ENCODE measurements around the gene KLHDC10.
"Not testable (repeated sequence)": the region's sequence is repeated elsewhere in the genome, so short reads cannot be mapped to it uniquely, and the experiment has no call there.

KLHDC10 gene

DNA sequence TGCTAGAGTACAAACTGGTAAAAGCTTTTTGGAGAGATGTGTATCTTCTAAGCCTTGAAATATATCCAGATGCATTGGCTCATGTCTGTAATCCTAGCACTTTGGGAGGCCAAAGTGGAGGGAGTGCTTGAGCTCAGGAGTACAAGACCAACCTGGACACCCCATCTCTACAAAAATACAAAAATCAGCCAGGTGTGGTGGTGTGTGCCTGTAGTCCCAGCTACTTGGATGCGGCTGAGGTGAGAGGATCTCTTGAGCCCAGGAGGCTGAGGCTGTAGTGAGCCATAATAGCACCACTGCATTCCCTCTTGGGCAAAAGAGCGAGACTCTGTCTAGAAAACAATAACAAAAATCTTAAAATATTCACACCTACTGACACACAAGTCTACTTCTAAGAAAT lies 109.3 kb downstream of the KLHDC10 start:
- Histone ChIP-seq H3K79me2 (ENCODE audit: insufficient read depth, low read length) (no peaks in the 10 kb centered on the region), H3K27me3 (ENCODE audit: insufficient read depth, low read length, poor library complexity) (no peaks in the 10 kb centered on the region), H2AFZ (ENCODE audit: low read depth, low read length) (no peak overlapping the region), H3K27ac (ENCODE audit: low read length) (no peak overlapping the region), H3K4me2 (ENCODE audit: insufficient read depth, low read length) (no peak overlapping the region), H3K9me3 (ENCODE audit: insufficient read depth, low read length, severe bottlenecking) (no peaks in the 10 kb centered on the region), H4K20me1 (ENCODE audit: insufficient read depth, low read length) (peaks cover 4% of the 10 kb centered on the region; the same call in 1 of the 2 replicates), H3K4me1 (ENCODE audit: insufficient read depth, low read length) (no peaks in the 10 kb centered on the region), H3K9ac (ENCODE audit: low read depth, low read length) (no peak overlapping the region), H3K36me3 (ENCODE audit: insufficient read depth, low read length) (peaks cover 86% of the 10 kb centered on the region), H3K4me3 (ENCODE audit: low read depth in 1 of 2, low read length in 2 of 2) (no peak overlapping the region)
- TF ChIP-seq EZH2 (IDR thresholded peaks at IDR 0.05; ENCODE audit: borderline replicate concordance, low read depth, low read length, severe bottlenecking) (no peak), CTCF (IDR thresholded peaks at IDR 0.05; ENCODE audit: borderline replicate concordance, extremely low read depth, low read length, poor library complexity, severe bottlenecking) (no peak)
- ATAC-seq (ENCODE audit: insufficient read depth, low read depth) (no peak), DNase-seq (no peak)

DNA sequence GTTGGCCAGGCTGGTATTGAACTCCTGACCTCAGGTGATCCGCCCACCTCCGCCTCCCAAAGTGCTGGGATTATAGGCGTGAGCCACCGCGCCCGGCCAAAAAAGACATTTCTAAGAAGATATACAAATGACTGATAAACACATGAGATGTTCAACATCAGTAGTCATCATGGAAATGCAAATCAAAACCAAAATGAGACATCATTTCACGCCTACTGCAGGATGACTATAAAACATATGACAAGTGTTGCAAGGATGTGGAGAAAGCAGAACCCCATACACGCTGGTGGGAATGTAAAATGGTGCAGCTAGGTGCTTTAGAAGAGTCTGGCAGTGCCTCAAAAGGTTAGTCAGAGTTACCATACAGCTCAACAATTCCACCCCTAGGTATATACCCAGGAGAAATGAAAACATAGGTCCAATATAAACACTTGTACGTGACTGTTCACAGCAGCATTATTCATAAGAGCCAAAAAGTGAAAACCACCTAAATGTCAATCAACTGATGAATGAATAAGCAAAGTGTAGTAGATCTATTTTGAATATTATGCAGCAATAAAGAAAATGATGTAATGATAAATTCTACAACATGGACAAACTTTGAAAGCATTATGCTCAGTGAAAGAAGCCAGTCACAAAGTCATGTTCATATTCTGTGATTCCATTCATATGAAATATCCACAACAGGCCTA lies 110.4 kb downstream of the KLHDC10 start:
- ATAC-seq (ENCODE audit: insufficient read depth, low read depth), result no peak
- Histone ChIP-seq H3K79me2 (ENCODE audit: insufficient read depth, low read length) (no peaks in the 10 kb centered on the region), H4K20me1 (ENCODE audit: insufficient read depth, low read length) (peaks cover 4% of the 10 kb centered on the region; the same call in 1 of the 2 replicates), H3K27ac (ENCODE audit: low read length) (no peak overlapping the region), H2AFZ (ENCODE audit: low read depth, low read length) (no peak overlapping the region), H3K4me1 (ENCODE audit: insufficient read depth, low read length) (no peaks in the 10 kb centered on the region), H3K9me3 (ENCODE audit: insufficient read depth, low read length, severe bottlenecking) (no peaks in the 10 kb centered on the region), H3K36me3 (ENCODE audit: insufficient read depth, low read length) (peaks cover 87% of the 10 kb centered on the region), H3K4me2 (ENCODE audit: insufficient read depth, low read length) (no peak overlapping the region), H3K9ac (ENCODE audit: low read depth, low read length) (no peak overlapping the region), H3K4me3 (ENCODE audit: low read depth in 1 of 2, low read length in 2 of 2) (no peak overlapping the region), H3K27me3 (ENCODE audit: insufficient read depth, low read length, poor library complexity) (no peaks in the 10 kb centered on the region)
- TF ChIP-seq EZH2 (IDR thresholded peaks at IDR 0.05; ENCODE audit: borderline replicate concordance, low read depth, low read length, severe bottlenecking), result no peak
- no peak for DNase-seq

- H4K20me1 ChIP-seq (ENCODE audit: insufficient read depth, low read length), result peaks cover 4% of the 10 kb centered on the region; the same call in 1 of the 2 replicates
- H3K36me3 ChIP-seq (ENCODE audit: insufficient read depth, low read length), result peaks cover 84% of the 10 kb centered on the region
- no peak overlapping the region for H3K4me3 ChIP-seq (ENCODE audit: low read depth in 1 of 2, low read length in 2 of 2)
- H2AFZ ChIP-seq (ENCODE audit: low read depth, low read length), result no peak overlapping the region
- no peaks in the 10 kb centered on the region for H3K4me1 ChIP-seq (ENCODE audit: insufficient read depth, low read length)
- H3K79me2 ChIP-seq (ENCODE audit: insufficient read depth, low read length), result no peaks in the 10 kb centered on the region
- H3K4me2 ChIP-seq (ENCODE audit: insufficient read depth, low read length), result no peak overlapping the region
- DNase-seq, result no peak
- ATAC-seq (ENCODE audit: insufficient read depth, low read depth), result no peak
- TF ChIP-seq EZH2 (IDR thresholded peaks at IDR 0.05; ENCODE audit: borderline replicate concordance, low read depth, low read length, severe bottlenecking) (no peak), CTCF (IDR thresholded peaks at IDR 0.05; ENCODE audit: borderline replicate concordance, extremely low read depth, low read length, poor library complexity, severe bottlenecking) (no peak)
- no peak overlapping the region for H3K27ac ChIP-seq (ENCODE audit: low read length)
- no peak overlapping the region for H3K9ac ChIP-seq (ENCODE audit: low read depth, low read length)
- H3K27me3 ChIP-seq (ENCODE audit: insufficient read depth, low read length, poor library complexity), result no peaks in the 10 kb centered on the region
- H3K9me3 ChIP-seq (ENCODE audit: insufficient read depth, low read length, severe bottlenecking), result no peaks in the 10 kb centered on the region
These were observed 110.9 kb downstream of the KLHDC10 start for GRCh38 chr7:130181263-130181605.

DNA sequence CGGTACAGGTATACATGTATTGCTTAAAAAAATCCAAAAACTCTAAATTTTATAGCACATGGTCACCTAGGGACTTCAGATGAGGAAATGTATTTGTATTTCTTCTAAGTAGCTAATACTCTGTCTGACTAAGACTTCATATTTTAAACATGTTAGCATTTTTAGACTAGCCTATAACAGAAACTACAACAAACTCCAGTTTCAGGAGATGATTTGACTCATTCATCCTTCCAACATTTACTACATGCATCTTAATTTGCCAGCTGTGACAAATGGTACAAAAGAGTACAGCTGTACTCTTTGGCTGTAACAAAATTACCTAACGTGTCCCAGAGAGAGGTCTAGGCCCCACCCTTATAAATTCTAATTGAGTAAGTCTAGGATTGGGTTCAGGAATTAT lies 112.7 kb downstream of the KLHDC10 start:
- H3K27me3 ChIP-seq (ENCODE audit: insufficient read depth, low read length, poor library complexity), result no peaks in the 10 kb centered on the region
- 0 out of 2 replicates have a peak, but pooled peaks cover 2% of the 10 kb centered on the region for H3K79me2 ChIP-seq (ENCODE audit: insufficient read depth, low read length)
- no peaks in the 10 kb centered on the region for H3K4me1 ChIP-seq (ENCODE audit: insufficient read depth, low read length)
- no peak for DNase-seq
- no peak overlapping the region for H3K9ac ChIP-seq (ENCODE audit: low read depth, low read length)
- H3K36me3 ChIP-seq (ENCODE audit: insufficient read depth, low read length), result peaks cover 75% of the 10 kb centered on the region
- no peak for ATAC-seq (ENCODE audit: insufficient read depth, low read depth)
- H4K20me1 ChIP-seq (ENCODE audit: insufficient read depth, low read length), result peaks cover 4% of the 10 kb centered on the region; the same call in 1 of the 2 replicates
- no peak overlapping the region for H3K4me2 ChIP-seq (ENCODE audit: insufficient read depth, low read length)
- no peak overlapping the region for H3K4me3 ChIP-seq (ENCODE audit: low read depth in 1 of 2, low read length in 2 of 2)
- no peaks in the 10 kb centered on the region for H3K9me3 ChIP-seq (ENCODE audit: insufficient read depth, low read length, severe bottlenecking)
- no peak overlapping the region for H2AFZ ChIP-seq (ENCODE audit: low read depth, low read length)
- no peak for TF ChIP-seq CTCF (IDR thresholded peaks at IDR 0.05; ENCODE audit: borderline replicate concordance, extremely low read depth, low read length, poor library complexity, severe bottlenecking)
- TF ChIP-seq EZH2 (IDR thresholded peaks at IDR 0.05; ENCODE audit: borderline replicate concordance, low read depth, low read length, severe bottlenecking), result no peak
- no peak overlapping the region for H3K27ac ChIP-seq (ENCODE audit: low read length)

DNA sequence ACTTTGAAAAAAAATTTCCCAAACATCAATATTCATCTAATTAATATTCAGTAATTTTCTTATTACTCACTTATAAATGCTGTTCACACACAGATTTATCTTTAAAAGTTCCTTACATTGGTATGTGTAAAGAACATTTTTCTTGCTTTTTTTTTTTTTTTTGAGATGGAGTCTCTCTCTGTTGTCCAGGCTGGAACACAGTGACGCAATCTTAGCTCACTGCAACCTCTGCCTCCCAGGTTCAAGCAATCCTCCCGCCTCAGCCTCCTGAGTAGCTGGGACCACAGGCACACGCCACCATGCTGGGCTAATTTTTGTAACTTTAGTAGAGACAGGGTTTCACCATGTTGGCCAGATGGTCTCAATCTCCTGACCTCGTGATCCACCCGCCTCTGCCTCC lies 114.0 kb downstream of the KLHDC10 start:
- H3K9ac ChIP-seq (ENCODE audit: low read depth, low read length); H3K79me2 ChIP-seq (ENCODE audit: insufficient read depth, low read length); DNase-seq; H3K4me2 ChIP-seq (ENCODE audit: insufficient read depth, low read length); H3K9me3 ChIP-seq (ENCODE audit: insufficient read depth, low read length, severe bottlenecking); H2AFZ ChIP-seq (ENCODE audit: low read depth, low read length); H4K20me1 ChIP-seq (ENCODE audit: insufficient read depth, low read length); H3K27ac ChIP-seq (ENCODE audit: low read length); H3K27me3 ChIP-seq (ENCODE audit: insufficient read depth, low read length, poor library complexity); H3K4me1 ChIP-seq (ENCODE audit: insufficient read depth, low read length); H3K4me3 ChIP-seq (ENCODE audit: low read depth in 1 of 2, low read length in 2 of 2); ATAC-seq (ENCODE audit: insufficient read depth, low read depth): not testable (repeated sequence)
- peaks cover 68% of the 10 kb centered on the region for H3K36me3 ChIP-seq (ENCODE audit: insufficient read depth, low read length)
